ENCODE measurements around the gene COX8C. TPM values are rescaled to one million over a fixed set of nuclear protein-coding genes. Genes with fewer than 3 reads are reported as not detected.

The COX8C gene
- total RNA-seq, 1 experiment from 2014 or later, result not detected

- Histone ChIP-seq H3K4me2 (no peak overlapping the region), H3K4me3 (no peak overlapping the region), H3K4me1 (replicated peaks; ENCODE audit: insufficient read depth) (no peaks in the 10 kb centered on the region), H4K20me1 (ENCODE audit: insufficient read depth) (peaks cover 9% of the 10 kb centered on the region), H3K36me3 (ENCODE audit: low read depth) (no peaks in the 10 kb centered on the region), H3K9me3 (ENCODE audit: insufficient read depth, low read depth) (no peaks in the 10 kb centered on the region), H3K27me3 (ENCODE audit: insufficient read depth, low read depth) (no peaks in the 10 kb centered on the region), H2AFZ (no peak overlapping the region), H3K9me2 (ENCODE audit: insufficient read depth) (no peaks in the 10 kb centered on the region), H3F3A (ENCODE audit: insufficient read depth, low read depth) (peaks cover under 1% of the 10 kb centered on the region; the same call in 1 of the 2 replicates), H3K79me2 (ENCODE audit: low read depth) (peaks cover 86% of the 10 kb centered on the region), H3K27ac (no peak overlapping the region; the same call in 1 of the 2 replicates)
- no peak for TF ChIP-seq EZH2 (IDR thresholded peaks at IDR 0.05; ENCODE audit: low read depth)
- no peak for TF ChIP-seq CTCF (conservative IDR thresholded peaks at IDR 0.05)
- intact Hi-C loops (cut with micrococcal nuclease; ENCODE audit: unreplicated experiment), result no loop called here
- DNase-seq, result peak; percentile 41 to 52
- ChIA-PET CTCF (no interaction called here), POLR2A (ENCODE audit: unreplicated experiment) (interaction anchor here (0.6 kb wide), 1 partner anchor 21 kb away, joined by 5 read pairs; no protein-coding TSS in a partner anchor)
- TSS peak; percentile 76 for BruUV-seq (replicated peaks)
These were observed 45.0 kb upstream of the COX8C start for GRCh38 chr14:93301821-93302447.

- Histone ChIP-seq H3K9me3 (ENCODE audit: insufficient read depth, low read depth) (no peaks in the 10 kb centered on the region), H3K36me3 (ENCODE audit: low read depth) (no peaks in the 10 kb centered on the region), H3K4me1 (replicated peaks; ENCODE audit: insufficient read depth) (no peaks in the 10 kb centered on the region), H2AFZ (no peak overlapping the region), H4K20me1 (ENCODE audit: insufficient read depth) (peaks cover 9% of the 10 kb centered on the region), H3K9me2 (ENCODE audit: insufficient read depth) (no peaks in the 10 kb centered on the region), H3K4me2 (no peak overlapping the region), H3K27ac (no peak overlapping the region), H3K79me2 (ENCODE audit: low read depth) (peaks cover 88% of the 10 kb centered on the region), H3K4me3 (no peak overlapping the region), H3F3A (ENCODE audit: insufficient read depth, low read depth) (no peaks in the 10 kb centered on the region; the same call in 1 of the 2 replicates), H3K27me3 (ENCODE audit: insufficient read depth, low read depth) (no peaks in the 10 kb centered on the region)
- TF ChIP-seq CTCF (conservative IDR thresholded peaks at IDR 0.05), result no peak
- TF ChIP-seq EZH2 (IDR thresholded peaks at IDR 0.05; ENCODE audit: low read depth), result no peak
- BruUV-seq (replicated peaks), result no TSS peak
- intact Hi-C loops (cut with micrococcal nuclease; ENCODE audit: unreplicated experiment), result no loop called here
- ChIA-PET CTCF (interaction anchor here (0.9 kb wide), 1 partner anchor 110 kb away, joined by 3 read pairs; no protein-coding TSS in a partner anchor), POLR2A (ENCODE audit: unreplicated experiment) (no interaction called here)
- DNase-seq, result no peak
These were observed 44.0 kb upstream of the COX8C start for GRCh38 chr14:93302688-93303581.

GRCh38 chr14:93303659-93304058 is 43.3 kb upstream of the COX8C start:
- CTCF ChIA-PET, result interaction anchor here (0.9 kb wide), 1 partner anchor 111 kb away, joined by 3 read pairs; no protein-coding TSS in a partner anchor
- Histone ChIP-seq H3K4me1 (replicated peaks; ENCODE audit: insufficient read depth) (no peaks in the 10 kb centered on the region), H3K79me2 (ENCODE audit: low read depth) (peaks cover 87% of the 10 kb centered on the region), H3K4me2 (no peak overlapping the region), H4K20me1 (ENCODE audit: insufficient read depth) (peaks cover 7% of the 10 kb centered on the region), H3K4me3 (no peak overlapping the region), H3K36me3 (ENCODE audit: low read depth) (no peaks in the 10 kb centered on the region), H3K9me2 (ENCODE audit: insufficient read depth) (no peaks in the 10 kb centered on the region), H3K27ac (no peak overlapping the region), H2AFZ (no peak overlapping the region), H3F3A (ENCODE audit: insufficient read depth, low read depth) (no peaks in the 10 kb centered on the region; the same call in 1 of the 2 replicates), H3K9me3 (ENCODE audit: insufficient read depth, low read depth) (no peaks in the 10 kb centered on the region), H3K27me3 (ENCODE audit: insufficient read depth, low read depth) (no peaks in the 10 kb centered on the region)
- BruUV-seq (replicated peaks), result no TSS peak
- no peak for DNase-seq
- intact Hi-C loops (cut with micrococcal nuclease; ENCODE audit: unreplicated experiment), result no loop called here
- POLR2A ChIA-PET (ENCODE audit: unreplicated experiment), result no interaction called here
- no peak for TF ChIP-seq CTCF (conservative IDR thresholded peaks at IDR 0.05)
- TF ChIP-seq EZH2 (IDR thresholded peaks at IDR 0.05; ENCODE audit: low read depth), result no peak
